A673 (cell line): ENCODE data around the gene PRSS8. TPM values are rescaled to one million over a fixed set of nuclear protein-coding genes. Genes with fewer than 3 reads are reported as not detected.
A peak's percentile ranks its signal among the peaks of the same experiment; 100 is the strongest.

ENCODE experiments used
- BruUV-seq: library from RNA; stranded (reverse); fragments of 400-500 nt; replicated peaks from 2 replicates; lab custom pipeline; 2021; lab: Mats Ljungman, UMichigan
- CTCF ChIA-PET: fragments of 300-600 bp; sonication (Branson Sonifier 250); formaldehyde crosslinking; loops from one replicate; lab custom pipeline; 2022; ENCODE audit warnings: antibody characterized with exemption; lab: Charles Lee
- POLR2A ChIA-PET: fragments of 300-600 bp; sonication (Branson Sonifier 250); formaldehyde crosslinking; loops from one replicate; lab custom pipeline; 2022; ENCODE audit warnings: antibody characterized with exemption; ENCODE audit not compliant: low non-redundant PET; lab: Charles Lee
- DNase-seq: peaks from one replicate; pipeline ENCODE4 v3.0.0-alpha.2; 2015; ENCODE audit warnings: low spot score
- H3K27ac ChIP-seq: fragments of 200-600 bp; sonication (generic); 2 replicates; pipeline ENCODE4 v1.5.1; 2016; ENCODE audit warnings: mixed run types, low read depth, mild to moderate bottlenecking, mixed read lengths, antibody characterized with exemption, low read length; ENCODE audit not compliant: poor library complexity, severe bottlenecking
- H3K27me3 ChIP-seq: fragments of 200-600 bp; sonication (generic); replicated peaks from 2 replicates; pipeline ENCODE4 v1.6.1; 2017; ENCODE audit warnings: mixed run types, low read depth, mild to moderate bottlenecking, mixed read lengths, antibody characterized with exemption, low read length; ENCODE audit not compliant: insufficient read depth, poor library complexity
- H3K36me3 ChIP-seq: fragments of 200-600 bp; sonication (generic); 2 replicates; pipeline ENCODE4 v1.6.1; 2016; ENCODE audit warnings: mixed run types, mild to moderate bottlenecking, mixed read lengths, antibody characterized with exemption, low read length; ENCODE audit not compliant: insufficient read depth, poor library complexity, severe bottlenecking
- H3K4me1 ChIP-seq: fragments of 200-600 bp; sonication (generic); 2 replicates; pipeline ENCODE4 v1.6.1; 2017; ENCODE audit warnings: mixed run types, mild to moderate bottlenecking, mixed read lengths, antibody characterized with exemption, low read length; ENCODE audit not compliant: insufficient read depth, poor library complexity, severe bottlenecking
- H3K4me3 ChIP-seq: fragments of 200-600 bp; sonication (generic); 2 replicates; pipeline ENCODE4 v1.5.1; 2016; ENCODE audit warnings: low read depth, mixed run types, mild to moderate bottlenecking, mixed read lengths, low read length; ENCODE audit not compliant: poor library complexity, severe bottlenecking
- H3K9me3 ChIP-seq: fragments of 200-600 bp; sonication (generic); 2 replicates; pipeline ENCODE4 v1.6.1; 2016; ENCODE audit warnings: mixed run types, low read depth, mild to moderate bottlenecking, mixed read lengths, antibody characterized with exemption, low read length; ENCODE audit not compliant: poor library complexity, severe bottlenecking
- EZH2 ChIP-seq: fragments of 200-600 bp; sonication (generic); IDR thresholded peaks from 2 replicates; pipeline ENCODE4 v1.6.1; 2017; ENCODE audit warnings: borderline replicate concordance, low read depth, mild to moderate bottlenecking, mixed read lengths, antibody characterized with exemption, low read length; ENCODE audit not compliant: poor library complexity, severe bottlenecking
- intact Hi-C: fragments of 100-400 bp; cut with micrococcal nuclease; formaldehyde crosslinking; loops from one replicate; pipeline ENCODE4 v1.10.0; 2022; ENCODE audit not compliant: unreplicated experiment
- total RNA-seq: library from RNA; stranded (reverse); gene quantifications from 2 replicates; pipeline ENCODE4 v1.2.3, GENCODE V29; 2021
- TF ChIP-seq, protein P1 (sequence below): fragments of 300-800, 200-600 bp; sonication (generic); conservative IDR thresholded peaks from 2 replicates; pipeline ENCODE4 v1.5.1; 2017; ENCODE audit warnings: low read depth, mild to moderate bottlenecking, antibody characterized with exemption, low read length, moderate library complexity, mixed read lengths

The PRSS8 gene
- total RNA-seq, 1 experiment from 2014 or later, result not detected

DNA sequence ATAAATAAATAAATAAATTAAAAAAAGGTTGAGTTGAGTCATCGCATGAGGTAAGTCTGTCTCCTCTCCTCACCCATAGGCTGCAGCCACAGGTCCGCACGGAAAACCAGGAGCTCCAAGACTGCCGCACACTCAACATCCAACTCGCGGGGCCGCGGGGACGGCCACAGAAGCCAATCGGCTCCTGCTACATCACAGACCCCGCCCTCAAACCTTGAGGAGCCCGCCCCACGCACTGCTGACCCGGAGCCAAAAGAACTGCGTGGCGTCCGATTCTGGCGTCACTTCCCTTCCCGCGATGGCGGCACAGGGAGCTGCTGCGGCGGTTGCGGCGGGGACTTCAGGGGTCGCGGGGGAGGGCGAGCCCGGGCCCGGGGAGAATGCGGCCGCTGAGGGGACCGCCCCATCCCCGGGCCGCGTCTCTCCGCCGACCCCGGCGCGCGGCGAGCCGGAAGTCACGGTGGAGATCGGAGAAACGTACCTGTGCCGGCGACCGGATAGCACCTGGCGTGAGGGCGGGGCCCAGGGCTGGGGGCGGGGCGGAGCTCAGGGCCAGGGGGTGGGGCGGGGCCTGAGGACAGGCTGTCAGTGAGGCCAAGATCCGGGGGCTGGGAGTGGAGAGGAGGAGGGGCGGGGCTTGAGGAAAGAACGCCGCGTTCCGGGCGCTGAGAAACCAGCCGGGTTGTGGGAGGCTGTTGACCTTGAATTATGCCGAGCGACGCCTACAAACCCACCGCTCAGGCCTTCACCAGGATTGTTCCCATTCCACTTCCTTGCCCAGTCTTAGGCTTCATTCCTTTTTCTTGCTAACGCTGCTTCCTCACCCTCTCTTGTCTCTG is 17.9 kb downstream of the PRSS8 start, which contains the start of gene KAT8:
KAT8 (plus strand) TSS at position 281 of the 839 bp plus-strand sequence; CDS start at position 299, 18 bp downstream.
- Histone ChIP-seq H3K36me3 (peaks cover 37% of the 10 kb centered on the region), H3K4me3 (peak within 1 kb of the TSS; percentile 74), H3K27me3 (no peaks in the 10 kb centered on the region), H3K4me1 (peaks cover 6% of the 10 kb centered on the region), H3K9me3 (no peaks in the 10 kb centered on the region), H3K27ac (peak within 1 kb of the TSS; percentile 79)
- CTCF ChIA-PET, result interaction anchor here (0.6 to 1.7 kb wide), 4 partner anchors 25 to 303 kb away, joined by 3 to 10 read pairs (median 4); no protein-coding TSS in a partner anchor
- no peak for TF ChIP-seq EZH2
- TF ChIP-seq, protein P1, sequence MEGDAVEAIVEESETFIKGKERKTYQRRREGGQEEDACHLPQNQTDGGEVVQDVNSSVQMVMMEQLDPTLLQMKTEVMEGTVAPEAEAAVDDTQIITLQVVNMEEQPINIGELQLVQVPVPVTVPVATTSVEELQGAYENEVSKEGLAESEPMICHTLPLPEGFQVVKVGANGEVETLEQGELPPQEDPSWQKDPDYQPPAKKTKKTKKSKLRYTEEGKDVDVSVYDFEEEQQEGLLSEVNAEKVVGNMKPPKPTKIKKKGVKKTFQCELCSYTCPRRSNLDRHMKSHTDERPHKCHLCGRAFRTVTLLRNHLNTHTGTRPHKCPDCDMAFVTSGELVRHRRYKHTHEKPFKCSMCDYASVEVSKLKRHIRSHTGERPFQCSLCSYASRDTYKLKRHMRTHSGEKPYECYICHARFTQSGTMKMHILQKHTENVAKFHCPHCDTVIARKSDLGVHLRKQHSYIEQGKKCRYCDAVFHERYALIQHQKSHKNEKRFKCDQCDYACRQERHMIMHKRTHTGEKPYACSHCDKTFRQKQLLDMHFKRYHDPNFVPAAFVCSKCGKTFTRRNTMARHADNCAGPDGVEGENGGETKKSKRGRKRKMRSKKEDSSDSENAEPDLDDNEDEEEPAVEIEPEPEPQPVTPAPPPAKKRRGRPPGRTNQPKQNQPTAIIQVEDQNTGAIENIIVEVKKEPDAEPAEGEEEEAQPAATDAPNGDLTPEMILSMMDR, result no peak
- no TSS peak for BruUV-seq
- intact Hi-C loops, result loop anchor here (2.0 kb wide), 1 partner anchor 25 kb away; no protein-coding TSS in a partner anchor
- DNase-seq, result peak; percentile 100
- POLR2A ChIA-PET, result interaction anchor here (0.6 to 1.2 kb wide), 6 partner anchors 9 to 756 kb away, joined by 3 to 10 read pairs (median 7); partner anchors contain the start of genes FUS and ZNF267

DNA sequence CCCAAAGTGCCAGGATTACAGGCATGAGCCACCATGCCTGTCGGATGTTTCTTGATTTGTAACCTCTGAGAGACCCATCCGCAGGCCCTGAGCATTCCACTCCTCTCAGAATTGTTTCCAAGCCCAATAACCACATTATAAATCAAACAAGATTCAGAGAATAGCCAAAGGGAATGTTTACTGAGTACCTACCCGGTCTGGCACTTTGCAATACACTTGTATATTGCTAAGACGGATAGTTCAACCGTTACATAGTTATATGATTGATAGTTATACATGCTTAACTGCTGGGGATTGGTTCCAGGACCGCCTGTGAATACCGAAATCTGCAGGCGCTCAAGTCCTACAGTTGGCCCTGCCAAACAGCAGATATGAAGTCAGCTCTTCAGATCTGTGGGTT is 21.1 kb downstream of the PRSS8 start:
- TF ChIP-seq EZH2, result no peak
- TF ChIP-seq, protein P1, result no peak
- intact Hi-C loops, result no loop called here
- no TSS peak for BruUV-seq
- Histone ChIP-seq H3K4me1 (peaks cover 6% of the 10 kb centered on the region), H3K4me3 (no peak overlapping the region), H3K27ac (peak overlapping the region; percentile 23), H3K27me3 (no peaks in the 10 kb centered on the region), H3K9me3 (no peaks in the 10 kb centered on the region), H3K36me3 (peaks cover 38% of the 10 kb centered on the region)
- POLR2A ChIA-PET, result no interaction called here
- no peak for DNase-seq
- CTCF ChIA-PET, result no interaction called here

DNA sequence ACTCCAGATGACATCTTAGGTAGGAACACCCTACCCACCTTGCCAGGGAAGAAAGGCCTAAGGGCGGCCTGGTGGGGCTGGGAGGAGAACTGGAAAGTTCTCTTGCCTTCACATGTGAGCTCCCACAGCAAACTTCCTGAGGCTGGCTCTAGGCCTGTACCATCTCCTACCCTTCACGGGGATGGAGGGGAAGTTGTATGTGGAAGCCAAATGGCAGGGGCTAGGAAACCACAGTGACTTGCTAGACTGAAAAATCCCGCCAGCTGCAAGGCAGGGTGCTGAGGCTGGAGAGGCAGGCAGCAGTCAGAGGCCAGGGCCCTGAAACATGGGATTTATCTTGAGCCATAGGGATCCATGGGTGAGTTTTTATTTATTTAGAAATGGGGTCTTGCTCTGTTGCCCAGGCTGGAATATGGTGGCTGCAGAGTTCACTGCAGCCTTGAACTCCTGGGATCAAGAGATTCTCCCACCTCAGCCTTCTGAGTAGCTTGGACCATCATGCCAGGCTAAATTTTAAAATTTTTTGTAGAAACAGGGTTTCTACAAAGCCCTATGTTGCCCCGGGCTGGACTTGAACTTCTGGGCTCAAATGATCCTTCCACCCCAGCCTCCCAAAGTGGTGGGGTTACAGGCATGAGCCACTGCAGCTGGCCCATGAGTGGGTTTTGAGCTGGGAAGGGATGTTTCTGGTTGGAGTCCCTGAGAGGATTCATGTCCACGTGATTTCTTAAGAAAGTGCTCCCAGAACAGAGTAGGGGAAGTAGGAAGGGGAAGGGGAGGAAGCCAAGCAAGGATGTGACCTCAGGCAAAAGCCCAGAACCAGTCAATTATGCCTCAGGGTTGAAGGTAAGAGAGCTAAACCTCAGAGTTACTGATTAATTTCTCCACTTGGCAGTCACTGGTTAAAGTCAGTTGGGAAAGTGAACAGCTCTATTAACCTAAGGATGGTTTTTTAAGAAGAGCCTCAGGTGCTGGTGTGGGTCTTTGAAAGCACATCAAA is 22.1 kb downstream of the PRSS8 start:
- Histone ChIP-seq H3K4me3 (no peak overlapping the region), H3K27me3 (no peaks in the 10 kb centered on the region), H3K4me1 (peaks cover 9% of the 10 kb centered on the region), H3K9me3 (no peaks in the 10 kb centered on the region), H3K36me3 (peaks cover 31% of the 10 kb centered on the region), H3K27ac (no peak overlapping the region)
- BruUV-seq, result no TSS peak
- CTCF ChIA-PET, result no interaction called here
- POLR2A ChIA-PET, result interaction anchor here (0.8 kb wide), 1 partner anchor 67 kb away, joined by 3 read pairs; no protein-coding TSS in a partner anchor
- intact Hi-C loops, result no loop called here
- DNase-seq, result no peak
- TF ChIP-seq EZH2, result no peak
- TF ChIP-seq, protein P1, result no peak
